GM21360 (cell line): ENCODE results near the gene CDK5RAP2.
"Not testable (repeated sequence)": the region's sequence is repeated elsewhere in the genome, so short reads cannot be mapped to it uniquely, and the experiment has no call there.

ENCODE experiments used
- ATAC-seq: cut with Tn5 transposase; IDR thresholded peaks from one replicate; pipeline ENCODE4 v1.9.1; 2021; ENCODE audit warnings: mild to moderate bottlenecking, moderate library complexity; ENCODE audit not compliant: unreplicated experiment

CDK5RAP2 gene

DNA sequence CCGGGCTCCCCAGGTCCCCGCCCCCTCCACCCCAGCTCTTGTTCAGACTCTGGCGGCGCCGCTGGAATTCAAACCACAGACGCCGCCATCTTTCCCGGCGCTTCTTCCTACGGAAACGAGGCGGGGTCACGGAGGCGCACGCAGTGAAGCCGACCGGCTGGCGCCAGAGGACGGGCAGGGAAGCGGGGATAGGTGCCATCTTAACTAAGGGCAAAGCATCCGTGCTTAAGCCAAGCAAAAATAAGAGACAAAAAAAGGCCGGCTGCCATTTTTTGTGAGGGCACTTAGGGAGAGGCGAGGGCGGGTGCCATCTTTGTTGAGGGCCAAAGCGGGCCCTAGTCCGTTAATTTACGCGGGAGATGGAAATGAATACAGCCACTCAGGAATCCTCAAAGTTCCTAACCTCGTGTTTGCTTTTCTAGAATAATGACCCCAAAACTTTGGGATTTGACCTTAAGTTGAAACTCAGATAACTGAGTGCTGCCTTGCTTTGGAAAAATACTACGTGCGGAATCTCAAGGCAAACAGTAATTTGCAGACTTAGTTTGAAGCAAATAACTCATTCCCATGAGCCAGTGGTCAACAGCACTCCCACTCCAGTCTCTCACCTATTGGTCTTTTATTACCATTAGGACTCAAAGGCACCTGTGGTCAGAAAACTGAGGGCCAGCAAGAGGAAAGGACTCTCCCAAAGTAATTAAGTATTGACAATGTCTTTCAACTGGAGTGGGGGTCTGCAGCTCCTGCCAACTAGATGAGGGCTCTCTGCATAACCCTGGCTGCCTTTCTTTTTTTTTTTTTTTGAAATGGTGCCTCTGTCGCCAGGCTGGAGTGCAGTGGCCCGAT is at the start of gene CDK5RAP2:
TSS of gene CDK5RAP2 (minus strand) at position 117 of the 846 bp plus-strand sequence. CDS start 189 bp downstream, outside the sequence.
- peak; percentile 95 for ATAC-seq

DNA sequence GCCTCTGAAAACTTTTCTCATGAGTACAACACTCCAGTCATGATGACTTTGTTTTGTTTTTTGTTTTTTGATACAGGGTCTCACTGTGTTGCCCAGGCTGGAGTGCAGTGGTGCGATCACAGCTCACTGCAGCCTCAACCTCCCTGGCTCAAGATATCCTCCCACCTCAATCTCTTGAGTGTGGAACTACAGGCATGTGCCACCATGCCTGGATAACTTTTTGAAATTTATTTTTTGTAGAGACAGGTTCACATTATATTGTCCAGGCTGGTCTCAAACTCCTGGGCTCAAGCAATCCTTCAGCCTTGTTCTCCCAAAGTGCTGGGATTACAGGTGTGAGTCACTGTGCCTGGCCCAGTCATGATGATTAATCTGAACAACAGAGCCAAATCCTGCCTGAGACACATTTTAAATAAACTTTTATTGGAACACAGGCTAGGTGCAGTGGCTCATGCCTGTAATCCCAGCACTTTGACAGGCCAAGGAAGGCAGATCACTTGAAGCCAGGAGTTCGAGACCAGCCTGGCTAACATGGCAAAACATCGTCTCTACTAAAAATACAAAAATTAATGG is 49.0 kb upstream of the CDK5RAP2 start:
- ATAC-seq: not testable (repeated sequence)

DNA sequence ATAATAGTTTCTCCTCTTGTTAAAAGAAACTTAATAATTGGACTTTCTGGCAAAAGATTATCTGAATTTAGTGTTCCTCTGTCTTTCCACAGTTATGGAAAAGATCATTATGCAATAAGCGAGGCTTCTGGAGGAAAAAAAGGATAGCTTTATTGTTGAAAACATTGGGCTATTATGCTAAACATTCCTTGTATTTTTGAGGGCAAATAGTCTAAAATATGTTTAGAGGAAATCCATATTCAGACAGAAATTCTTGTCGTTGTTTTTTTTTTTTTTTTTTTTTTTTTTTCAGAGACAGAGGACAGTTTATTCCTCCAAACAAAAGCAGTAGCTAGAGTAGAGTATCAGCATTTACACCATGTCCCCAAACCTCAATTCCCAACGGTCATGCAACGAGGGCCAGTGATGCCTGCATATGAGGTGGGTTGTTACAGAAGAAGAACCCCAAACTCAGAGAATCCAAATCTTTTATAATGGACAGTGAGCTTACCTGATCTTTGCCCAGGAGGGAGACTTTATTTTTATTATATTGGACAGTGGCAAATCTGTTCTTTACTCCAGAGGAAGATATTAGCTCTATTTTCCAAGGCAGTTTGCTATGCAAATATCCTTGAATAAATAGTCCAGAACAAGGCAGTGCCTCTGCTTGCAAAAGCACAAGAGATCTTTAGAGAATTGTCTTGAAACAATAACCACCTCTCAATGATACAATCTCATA is 48.4 kb upstream of the CDK5RAP2 start:
- ATAC-seq: no peak

DNA sequence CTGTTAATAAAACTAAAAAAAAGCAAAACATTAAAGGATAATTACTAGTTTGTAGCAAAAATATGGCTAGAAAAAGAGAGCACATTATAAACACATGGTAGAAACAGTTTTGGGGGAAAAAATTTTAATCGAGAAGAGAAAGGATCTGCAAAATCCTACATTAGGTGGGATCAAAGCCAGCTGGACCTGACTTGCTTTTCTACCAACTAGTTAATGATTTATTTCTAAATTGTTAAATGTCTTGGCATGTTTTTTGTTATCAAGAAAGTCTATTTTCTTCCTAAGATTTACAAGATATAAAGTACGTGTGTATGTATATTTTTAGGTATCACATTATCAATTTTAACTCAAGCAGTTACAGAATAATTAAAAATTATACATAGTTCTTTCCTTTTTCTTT is 47.1 kb upstream of the CDK5RAP2 start:
- no peak for ATAC-seq

DNA sequence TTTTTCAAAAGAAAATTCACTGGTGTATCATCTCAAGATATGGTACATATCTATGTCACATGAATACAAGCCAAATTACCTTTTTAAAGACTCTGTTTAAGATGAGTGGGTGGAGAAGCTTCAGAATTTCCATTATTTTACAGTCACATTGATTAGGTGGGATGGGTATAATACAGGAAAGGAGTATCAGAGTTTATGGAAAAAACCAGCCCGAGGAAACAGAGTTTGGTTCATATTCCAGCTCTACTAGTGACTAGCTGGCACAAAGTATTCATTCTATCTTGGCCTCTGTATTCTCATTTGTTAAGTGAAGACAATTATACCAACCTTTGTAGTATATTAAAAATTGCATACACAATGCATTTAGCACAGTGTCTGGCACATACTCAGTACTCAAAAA is 46.5 kb upstream of the CDK5RAP2 start:
- ATAC-seq: no peak

DNA sequence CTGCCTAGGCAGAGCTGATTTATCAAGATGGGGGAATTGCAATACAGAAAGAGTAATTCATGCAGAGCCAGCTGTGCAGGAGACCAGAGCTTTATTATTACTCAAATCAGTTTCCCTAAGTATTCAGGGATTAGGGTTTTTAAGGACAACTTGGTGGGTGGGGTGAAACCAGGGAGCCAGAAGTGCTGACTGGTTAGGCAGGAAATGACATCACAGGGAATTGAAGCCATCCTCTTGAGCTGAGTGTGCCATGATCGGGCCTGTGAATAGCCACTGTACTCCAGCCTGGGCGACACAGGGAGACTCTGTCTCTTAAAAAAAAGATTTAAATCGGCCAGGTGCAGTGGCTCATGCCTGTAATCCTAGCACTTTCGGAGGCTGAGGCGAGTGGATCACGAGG is 45.3 kb upstream of the CDK5RAP2 start:
- ATAC-seq: no peak

DNA sequence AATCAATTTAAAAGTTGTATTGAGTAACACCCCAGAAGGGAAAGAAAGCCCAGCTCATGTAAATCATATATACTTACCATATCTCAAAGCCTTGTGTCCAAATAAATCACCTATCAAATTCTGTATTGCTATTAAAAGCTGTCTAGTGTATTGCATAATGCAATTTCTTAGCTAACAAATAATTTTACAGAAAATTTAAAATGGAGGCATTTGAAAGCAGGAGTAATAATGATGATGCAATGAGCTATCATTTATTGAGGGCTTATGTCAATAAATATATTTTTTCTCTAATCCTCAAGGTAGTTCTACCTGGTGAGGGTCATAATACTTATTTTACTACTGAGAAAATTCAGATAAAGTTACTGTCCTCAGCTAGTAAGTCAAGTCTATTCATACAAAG is 42.8 kb upstream of the CDK5RAP2 start:
- ATAC-seq: no peak

DNA sequence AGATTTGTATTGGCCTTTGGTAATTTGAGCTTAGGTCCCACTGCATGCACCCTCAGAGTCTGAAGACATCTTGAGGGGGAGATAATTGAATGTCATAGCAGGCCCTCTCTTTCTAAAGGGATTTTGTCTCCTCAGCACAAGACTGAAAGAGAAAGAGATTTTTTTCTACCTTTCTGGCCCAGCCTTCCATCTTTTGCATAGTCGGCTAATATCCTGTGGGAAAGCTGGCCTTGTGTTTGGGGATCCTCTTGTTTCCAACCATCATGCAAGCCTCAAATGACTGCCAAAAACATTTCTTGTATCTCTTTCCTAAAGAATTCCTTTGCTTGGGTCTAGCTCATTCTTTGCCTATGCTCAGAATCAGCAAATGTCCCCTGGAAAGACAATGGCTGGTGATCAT is 42.0 kb upstream of the CDK5RAP2 start:
- ATAC-seq: no peak

DNA sequence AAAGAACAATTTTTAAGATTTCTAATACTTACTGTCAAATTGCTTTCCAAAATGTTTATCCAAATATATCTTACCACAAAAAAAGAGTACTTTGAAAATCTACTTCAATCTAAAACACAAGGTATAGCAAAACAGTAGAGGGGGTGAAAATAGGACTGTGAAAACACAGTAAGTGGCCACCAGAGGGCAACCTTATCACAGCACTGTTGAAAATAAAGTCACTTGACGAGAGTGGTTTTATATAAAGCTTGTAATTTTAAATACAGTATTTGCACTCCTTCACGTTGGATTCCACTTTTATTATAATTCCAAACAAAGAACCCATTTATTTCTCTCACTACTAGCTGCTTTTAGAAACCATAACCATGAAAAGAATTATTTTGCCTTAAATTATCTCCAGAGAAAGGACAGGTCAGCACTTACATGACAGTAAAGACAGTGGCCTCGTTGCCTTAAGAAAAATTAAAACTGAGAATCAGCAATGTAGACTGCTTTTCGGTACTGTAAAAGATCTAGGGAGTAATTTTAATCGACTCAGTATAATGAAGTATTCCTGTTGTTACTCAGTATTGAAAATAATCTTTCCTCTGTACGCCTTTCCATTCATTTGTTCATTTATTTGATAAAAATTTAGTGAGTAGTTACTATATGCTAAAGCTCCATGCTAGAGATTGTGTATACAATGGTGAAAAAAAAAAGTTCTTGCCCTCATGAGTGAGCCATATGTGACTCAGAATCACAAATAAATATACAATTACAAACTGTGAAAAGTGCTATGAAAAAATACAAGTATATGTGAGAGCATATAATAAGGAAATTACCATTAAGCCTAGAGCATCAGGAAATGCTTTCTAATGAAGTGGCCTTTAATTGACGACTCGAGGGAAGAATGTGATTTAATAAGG is 40.0 kb upstream of the CDK5RAP2 start:
- ATAC-seq: no peak

DNA sequence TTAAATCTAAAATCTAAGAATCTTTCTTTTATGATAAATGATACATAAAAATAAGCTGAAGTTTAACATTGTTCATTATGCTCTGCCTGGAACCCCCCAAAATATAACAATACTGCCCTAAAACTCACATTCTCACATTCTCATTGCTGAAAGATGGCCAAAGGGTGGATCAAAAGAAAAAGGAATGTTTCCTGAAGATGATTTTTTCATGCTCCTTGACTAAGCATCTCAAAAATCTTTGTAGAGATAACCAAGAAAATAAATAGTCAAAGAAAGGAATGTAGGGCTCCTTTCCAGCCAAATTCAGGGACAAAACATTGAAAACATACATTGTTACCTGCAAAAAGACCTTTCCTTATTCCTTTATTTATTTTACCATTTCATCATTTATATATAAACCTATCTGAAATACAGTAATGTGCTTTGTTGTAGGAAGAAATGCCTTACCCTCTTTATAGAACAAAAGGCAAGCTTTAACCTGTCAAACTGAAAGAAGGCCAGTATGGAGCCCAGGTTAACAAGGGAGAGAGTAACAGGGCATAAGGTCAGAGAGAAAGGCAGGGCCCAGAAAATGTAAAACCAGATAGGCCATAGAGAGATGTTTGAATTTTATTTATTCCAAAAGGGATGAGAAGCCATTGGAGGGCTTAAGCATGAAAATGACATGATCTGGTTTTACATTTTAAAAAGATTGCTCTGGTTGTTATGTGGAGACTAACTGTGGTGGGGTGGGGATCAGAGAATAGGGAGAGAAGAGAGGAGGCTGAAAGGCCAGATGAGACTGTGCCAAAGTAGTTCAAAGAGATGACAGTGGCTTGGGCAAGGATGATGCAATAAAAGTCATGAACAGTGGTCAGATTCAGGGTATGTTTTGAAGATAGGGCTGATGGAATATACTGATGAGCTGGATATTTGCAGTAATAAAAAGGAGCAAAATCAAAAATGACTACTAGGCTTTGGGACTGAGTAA is 37.3 kb upstream of the CDK5RAP2 start:
- no peak for ATAC-seq

DNA sequence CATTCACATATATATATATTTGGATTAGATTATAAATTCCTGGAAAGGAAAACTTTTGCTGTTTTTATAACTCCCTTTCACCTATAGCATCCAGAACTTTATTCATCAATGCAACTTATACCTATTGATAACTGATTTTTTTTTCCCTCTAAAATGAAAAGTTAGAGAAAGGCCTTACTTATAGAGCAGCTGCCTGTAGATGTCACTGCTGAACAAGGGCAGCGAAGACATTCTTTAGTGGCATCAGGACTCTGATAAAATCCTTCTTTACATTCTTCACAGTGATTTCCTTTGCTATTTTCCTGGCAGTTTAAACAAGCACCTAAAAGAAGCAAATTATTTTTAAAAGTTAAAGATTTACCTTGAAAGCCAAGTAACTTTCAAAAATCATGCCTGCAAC is 32.3 kb upstream of the CDK5RAP2 start:
- no peak for ATAC-seq

DNA sequence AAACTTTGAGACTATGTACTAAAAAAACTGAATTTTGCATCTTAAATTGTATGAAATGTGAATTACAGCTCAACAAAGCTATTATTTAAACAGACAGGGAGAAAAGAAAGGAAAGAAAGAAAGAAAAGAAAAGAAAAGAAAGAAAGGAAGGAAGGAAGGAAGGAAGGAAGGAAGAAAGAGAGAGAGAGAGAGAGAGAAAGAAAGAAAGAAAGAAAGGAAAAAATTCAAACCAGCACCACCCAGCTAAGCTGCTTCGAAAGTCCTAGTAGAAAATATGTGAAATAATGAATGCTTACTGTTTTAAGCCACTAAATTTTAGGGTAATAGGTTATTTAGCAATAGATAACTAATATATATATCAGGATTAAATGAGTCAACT is 31.7 kb upstream of the CDK5RAP2 start:
- ATAC-seq: no peak

DNA sequence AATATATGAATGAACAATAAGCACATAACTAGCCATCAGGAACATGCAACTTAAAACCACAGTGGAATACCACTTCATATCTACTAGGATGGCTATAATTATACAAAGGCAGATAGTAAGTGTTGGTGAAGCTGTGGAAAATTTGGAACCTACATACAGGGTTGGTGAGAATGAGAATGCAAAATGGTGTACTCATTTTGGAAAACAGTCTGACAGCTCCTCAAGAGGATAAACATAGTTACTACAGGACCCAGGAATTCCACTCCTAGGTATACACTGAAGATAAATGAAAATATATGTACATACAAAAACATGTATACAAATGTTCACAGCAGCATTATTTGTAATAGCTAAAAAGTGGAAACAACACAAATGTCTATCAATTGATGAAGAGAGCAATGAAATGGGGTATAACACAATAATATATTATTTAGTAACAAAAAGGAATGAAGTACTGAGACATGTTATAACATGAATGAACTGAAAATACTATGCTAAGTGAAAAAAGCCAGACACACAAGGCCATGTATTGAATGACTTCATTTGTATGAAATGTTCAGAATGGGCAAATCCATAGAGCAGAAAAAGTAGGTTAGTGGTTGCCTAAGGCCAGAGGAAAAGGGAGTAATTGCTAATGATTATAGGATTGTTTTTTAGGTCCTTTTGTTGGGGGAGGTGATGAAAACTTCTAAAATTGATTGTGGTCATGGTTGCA is 31.2 kb upstream of the CDK5RAP2 start:
- no peak for ATAC-seq

DNA sequence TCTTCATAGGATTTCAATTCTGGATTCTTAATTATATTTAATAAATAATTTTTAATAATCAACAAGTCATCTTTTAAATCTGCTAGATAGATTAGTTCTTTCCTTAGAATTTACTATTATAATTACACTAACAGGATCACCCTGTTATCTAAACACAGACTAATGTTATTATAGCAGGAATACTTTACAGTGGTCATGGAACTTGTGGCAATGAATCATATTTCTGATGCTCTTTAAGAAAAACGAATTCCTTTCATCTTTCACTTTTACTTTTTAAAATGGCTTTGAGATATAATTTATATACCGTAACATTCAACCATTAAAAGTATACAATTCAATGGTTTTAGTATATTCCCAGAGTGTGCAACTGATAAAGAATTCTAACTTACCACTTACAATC is 29.7 kb upstream of the CDK5RAP2 start:
- ATAC-seq: no peak

DNA sequence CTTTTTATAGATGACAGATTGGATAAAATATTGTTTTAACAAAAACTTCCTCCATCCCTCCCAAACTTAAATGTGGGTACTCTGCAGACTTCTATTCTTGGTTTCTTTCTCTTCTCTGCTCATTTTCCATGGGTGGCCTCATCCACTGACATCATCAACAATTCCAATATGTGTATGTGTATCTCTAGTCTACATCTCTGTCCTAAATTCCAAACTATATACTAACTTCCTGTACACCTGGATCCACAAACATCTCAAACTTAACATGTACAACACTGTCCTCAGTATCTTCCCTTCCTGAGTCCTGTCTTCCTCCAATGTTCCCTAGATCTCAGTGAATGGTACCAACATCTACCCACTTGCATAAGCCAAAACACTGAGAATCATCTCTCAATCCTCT is 28.5 kb upstream of the CDK5RAP2 start:
- ATAC-seq: no peak

DNA sequence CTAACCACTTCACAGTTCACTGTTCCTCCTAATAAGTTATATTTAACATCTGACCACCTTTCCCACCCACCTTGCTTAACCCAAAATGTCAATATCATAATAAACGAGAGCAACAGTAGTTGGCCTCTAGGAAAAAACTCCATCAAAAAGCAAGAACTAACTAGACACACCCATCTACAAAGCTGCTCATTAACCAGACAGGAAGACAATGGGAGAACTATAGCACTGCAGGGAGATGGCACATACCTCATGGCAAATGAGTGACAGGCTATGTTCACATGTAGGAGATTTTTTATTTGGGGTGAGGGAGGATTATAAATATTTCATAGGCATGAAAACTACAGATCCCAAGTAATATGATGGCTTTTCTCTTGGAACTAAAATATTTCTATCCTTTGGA is 23.6 kb upstream of the CDK5RAP2 start:
- no peak for ATAC-seq

DNA sequence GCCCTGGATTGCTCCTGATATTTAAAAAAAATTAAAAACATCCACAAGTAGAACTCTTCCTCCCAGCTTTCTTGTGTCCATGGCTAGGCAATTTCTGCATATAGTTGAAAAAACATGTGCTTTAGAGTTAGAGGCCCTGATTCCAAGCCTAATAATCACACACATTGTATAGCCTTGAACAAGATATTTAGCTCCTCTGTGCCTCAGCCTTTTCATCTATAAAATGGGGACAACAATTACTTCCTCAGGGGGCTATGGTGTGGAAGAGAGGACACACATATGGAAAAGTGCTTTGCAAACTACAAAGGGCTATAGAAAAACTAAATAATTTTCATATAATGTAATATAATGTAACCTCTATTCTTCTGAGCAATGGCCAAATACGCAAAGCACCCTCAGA is 23.0 kb upstream of the CDK5RAP2 start:
- ATAC-seq: no peak

DNA sequence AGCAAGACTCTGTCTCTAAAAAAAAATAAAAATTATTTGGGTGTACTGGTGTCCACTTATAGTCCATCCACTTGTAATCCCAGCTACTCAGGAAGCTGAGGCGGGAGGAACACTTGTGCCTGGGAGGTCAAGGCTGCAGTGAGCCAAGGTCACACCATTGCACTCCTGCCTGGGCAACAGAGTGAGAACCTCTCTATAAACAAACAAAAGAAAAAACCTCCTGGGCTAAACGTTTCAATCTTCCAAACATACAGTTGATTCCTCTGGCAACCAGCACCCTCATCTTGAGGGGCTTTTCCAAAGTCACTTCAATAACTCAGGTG is 13.9 kb upstream of the CDK5RAP2 start:
- ATAC-seq: no peak

DNA sequence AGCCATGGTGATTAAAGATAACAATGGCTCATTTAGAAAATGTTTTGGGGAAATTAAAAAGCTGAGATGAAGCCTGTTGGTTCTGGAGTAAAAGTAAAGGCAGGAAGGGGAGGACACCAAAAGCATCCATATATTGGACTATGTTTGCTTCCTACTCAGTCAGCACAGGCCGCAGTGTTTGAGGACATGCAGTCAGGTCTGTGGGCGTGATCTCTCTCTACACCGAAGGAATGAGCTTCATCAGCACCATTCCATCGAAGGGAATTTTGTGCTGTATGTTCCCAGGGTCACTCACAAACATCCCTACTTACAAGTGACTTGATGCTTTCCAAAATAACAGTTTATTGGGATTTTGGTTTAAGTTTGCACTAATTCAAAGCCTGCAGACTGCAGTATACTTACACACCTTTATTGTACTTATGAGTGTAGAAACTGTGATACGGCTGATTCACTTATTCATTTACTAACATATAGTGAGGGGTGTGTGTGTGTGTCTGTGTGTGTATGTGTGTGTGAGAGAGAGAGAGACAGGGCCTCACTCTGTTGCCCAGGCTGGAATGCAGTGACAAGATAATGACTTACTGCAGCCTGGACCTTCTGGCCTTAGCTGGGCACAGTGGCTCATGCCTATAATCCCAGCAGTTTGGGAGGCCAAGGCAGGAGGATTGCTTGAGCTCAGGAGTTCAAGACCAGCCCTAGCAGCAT is 13.4 kb upstream of the CDK5RAP2 start:
- ATAC-seq: no peak
